GM12872 (cell line): Measurements from ENCODE around the gene PTEN.

ENCODE experiments used
- TF ChIP-seq, protein P1 (sequence below): IDR thresholded peaks from 3 replicates; pipeline ENCODE4 v1.5.1; 2011; ENCODE audit warnings: low read depth, mild to moderate bottlenecking, low read length, moderate library complexity; ENCODE audit not compliant: insufficient read depth

Gene PTEN

DNA sequence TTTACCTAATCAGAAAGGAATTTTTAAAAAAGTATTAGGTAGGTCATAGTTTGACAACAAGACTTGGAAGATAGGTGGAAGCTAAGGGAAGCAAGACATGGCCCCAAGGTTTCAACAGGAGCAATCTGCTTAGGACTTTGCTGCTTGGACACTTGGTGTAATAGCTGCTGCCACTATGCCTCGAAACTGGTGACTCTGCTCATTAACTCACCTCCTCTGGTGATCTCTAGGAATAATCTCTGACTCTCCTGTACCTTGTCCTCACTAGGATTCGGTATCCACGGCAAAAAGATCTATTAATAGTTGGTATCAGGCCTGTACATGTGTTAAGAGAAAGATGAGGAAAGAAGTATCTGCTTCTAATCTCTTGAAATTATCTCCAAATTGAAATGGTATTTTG is 53.1 kb downstream of the PTEN start:
- TF ChIP-seq, protein P1, sequence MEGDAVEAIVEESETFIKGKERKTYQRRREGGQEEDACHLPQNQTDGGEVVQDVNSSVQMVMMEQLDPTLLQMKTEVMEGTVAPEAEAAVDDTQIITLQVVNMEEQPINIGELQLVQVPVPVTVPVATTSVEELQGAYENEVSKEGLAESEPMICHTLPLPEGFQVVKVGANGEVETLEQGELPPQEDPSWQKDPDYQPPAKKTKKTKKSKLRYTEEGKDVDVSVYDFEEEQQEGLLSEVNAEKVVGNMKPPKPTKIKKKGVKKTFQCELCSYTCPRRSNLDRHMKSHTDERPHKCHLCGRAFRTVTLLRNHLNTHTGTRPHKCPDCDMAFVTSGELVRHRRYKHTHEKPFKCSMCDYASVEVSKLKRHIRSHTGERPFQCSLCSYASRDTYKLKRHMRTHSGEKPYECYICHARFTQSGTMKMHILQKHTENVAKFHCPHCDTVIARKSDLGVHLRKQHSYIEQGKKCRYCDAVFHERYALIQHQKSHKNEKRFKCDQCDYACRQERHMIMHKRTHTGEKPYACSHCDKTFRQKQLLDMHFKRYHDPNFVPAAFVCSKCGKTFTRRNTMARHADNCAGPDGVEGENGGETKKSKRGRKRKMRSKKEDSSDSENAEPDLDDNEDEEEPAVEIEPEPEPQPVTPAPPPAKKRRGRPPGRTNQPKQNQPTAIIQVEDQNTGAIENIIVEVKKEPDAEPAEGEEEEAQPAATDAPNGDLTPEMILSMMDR = no peak

DNA sequence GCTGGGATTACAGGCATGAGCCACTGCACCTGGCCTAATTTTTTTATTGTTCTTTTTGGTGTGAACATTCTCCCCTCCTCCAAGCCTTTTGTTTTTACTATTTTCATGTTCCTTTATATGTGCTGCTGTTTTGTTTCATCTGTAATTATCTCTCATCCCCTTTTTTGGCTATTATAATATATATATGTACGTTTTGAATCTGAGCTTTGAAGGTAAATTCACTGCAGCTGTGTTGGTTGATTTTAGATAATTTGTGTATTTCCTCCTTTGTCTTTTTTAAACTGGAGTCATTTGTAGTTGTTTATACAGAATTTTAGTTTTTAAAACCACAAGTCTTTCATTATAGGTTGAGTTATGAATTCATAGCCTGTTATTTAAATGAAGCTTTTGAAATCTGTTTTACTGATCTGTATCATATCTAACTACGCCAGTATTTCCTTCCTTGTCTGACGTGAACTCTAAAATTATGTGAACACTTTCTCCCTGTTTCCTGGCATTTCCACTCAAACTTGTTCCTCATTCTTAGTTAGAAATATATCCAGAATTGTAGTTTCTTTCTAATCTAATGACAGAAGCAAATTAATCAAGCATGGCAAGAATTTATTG is 54.9 kb downstream of the PTEN start:
- TF ChIP-seq, protein P1 = no peak

DNA sequence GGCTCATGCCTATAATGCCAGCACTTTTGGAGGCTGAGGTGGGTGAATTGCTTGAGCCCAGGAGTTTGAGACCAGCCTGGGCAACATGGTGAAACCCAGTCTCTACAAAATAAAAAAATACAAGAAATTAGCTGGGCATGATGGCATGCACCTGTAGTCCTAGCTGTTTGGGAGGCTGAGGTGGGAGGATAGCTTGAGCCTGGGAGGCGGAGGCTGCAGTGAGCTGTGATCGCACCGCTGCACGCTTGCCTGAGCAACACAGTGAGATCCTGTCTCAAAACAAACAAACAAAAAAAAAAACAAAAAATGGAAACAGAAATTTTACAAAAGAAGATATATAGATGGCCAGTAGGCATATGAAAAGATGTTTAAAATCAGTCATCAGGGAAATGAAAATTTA is 57.1 kb downstream of the PTEN start:
- TF ChIP-seq, protein P1 = no peak

DNA sequence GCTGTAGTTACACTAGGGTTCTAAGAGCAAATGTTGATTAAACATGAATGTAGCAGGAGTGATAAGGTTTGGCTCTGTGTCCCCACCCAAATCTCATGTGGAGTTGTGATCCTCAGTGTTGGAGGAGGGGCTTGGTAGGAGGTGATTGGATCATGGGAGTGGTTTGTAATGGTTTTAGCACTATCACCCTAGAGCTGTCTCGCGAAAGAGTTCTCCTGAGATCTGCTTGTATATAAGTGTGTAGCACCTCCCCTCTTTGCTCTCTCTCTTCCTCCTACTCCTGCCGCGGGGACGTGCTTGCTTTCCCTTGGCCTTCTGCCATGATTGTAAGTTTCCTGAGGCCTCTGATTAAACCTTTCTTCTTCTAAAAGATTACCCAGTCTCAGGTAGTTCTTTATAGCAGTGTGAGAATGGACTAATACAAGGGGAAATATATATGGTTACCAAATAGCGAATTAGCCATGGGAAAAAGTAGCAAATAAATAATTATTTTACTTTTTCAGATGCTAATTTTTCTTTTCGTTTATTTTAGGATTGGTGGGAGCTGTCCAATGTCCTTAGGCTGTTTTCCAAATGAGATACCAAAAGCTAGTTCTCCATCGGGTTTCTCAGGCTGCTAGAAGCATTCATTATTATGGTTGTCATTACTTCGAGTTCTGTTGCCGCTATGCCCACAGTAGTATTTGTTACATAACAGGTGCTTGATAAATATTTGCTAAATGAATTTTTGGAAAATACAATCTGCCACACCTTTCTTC is 58.7 kb downstream of the PTEN start:
- TF ChIP-seq, protein P1 = no peak

DNA sequence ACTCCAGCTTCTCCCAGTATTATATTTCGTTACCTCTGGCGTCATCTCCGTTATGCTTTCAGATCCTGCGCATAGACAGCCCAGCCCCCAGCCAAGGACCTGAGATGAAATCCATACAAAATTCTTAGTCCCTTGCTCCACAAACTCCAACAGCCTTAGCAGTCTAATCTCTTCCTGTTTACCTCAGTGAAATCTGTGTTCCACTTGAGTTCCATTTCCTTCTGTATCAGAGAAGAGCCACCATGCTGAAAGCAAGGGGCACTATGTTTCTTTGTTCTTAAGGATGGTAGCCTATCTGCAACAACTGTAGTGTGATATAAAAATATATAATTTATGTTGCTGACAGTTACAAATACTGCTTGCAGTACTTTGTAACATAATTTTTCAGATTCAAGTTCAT is 59.8 kb downstream of the PTEN start:
- TF ChIP-seq, protein P1 = no peak

DNA sequence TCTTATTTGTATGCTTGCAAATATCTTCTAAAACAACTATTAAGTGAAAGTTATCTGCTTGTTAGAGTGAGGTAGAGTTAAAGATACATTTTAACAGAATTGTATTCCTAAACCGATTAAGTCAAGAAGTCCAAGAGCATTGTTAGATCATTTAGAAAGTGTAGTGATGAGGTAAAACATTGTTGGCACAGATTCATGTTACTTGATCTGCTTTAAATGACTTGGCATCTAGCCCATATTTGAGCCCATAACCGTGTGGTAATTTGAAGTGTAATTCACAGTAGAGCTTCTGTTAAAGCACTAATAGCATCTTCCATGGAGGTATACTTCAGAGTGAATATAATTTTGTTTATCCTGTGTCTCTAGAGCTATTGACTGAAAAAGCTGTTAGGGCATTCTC is 62.1 kb downstream of the PTEN start:
- TF ChIP-seq, protein P1 = no peak

DNA sequence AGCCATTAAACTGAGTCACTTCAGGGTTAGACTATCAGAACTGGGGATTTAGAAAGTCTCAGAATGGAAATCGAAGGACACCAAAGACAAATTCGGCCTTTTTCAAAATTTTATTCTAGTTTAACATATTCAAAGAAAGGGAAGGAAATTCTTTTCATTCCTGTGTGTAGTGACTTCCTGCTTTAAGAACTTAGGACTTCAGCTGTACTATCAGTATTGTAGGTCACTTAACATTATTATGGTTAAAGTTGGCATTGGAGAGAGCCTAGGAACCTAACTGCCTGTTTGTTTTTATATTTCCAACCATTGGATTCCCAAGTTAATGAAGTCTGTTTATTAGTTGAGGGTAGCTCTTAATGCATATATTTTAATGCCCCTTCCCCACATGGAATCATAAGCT is 63.7 kb downstream of the PTEN start:
- TF ChIP-seq, protein P1 = no peak
